ENCODE data around the gene FOXP4.

FOXP4 gene

GRCh38 chr6:41581381-41581991 lies 35.3 kb downstream of the FOXP4 start:
- H3K27ac ChIP-seq: no peak overlapping the region
- TF ChIP-seq ZFX (IDR thresholded peaks at IDR 0.05) (no peak), CTCF (conservative IDR thresholded peaks at IDR 0.05) (no peak)

- TF ChIP-seq CTCF (conservative IDR thresholded peaks at IDR 0.05): no peak
- TF ChIP-seq ZFX (IDR thresholded peaks at IDR 0.05): no peak
- no peak overlapping the region for H3K27ac ChIP-seq
Measured at GRCh38 chr6:41582540-41582939, 36.4 kb downstream of the FOXP4 start.

GRCh38 chr6:41583565-41583964 lies 37.4 kb downstream of the FOXP4 start:
- H3K27ac ChIP-seq: no peak overlapping the region

GRCh38 chr6:41584205-41584604 lies 38.0 kb downstream of the FOXP4 start:
- no peak overlapping the region for H3K27ac ChIP-seq
- TF ChIP-seq CTCF (conservative IDR thresholded peaks at IDR 0.05) (no peak), ZFX (IDR thresholded peaks at IDR 0.05) (no peak)

More at GRCh38 chr6:41583565-41583964, 37.4 kb downstream of the FOXP4 start:
- TF ChIP-seq CTCF (conservative IDR thresholded peaks at IDR 0.05): no peak
- no peak for TF ChIP-seq ZFX (IDR thresholded peaks at IDR 0.05)

GRCh38 chr6:41584668-41585205 lies 38.6 kb downstream of the FOXP4 start:
- H3K27ac ChIP-seq: no peak overlapping the region
- no peak for TF ChIP-seq CTCF (conservative IDR thresholded peaks at IDR 0.05)
- TF ChIP-seq ZFX (IDR thresholded peaks at IDR 0.05): no peak

- TF ChIP-seq CTCF (conservative IDR thresholded peaks at IDR 0.05) (no peak), ZFX (IDR thresholded peaks at IDR 0.05) (no peak)
- no peak overlapping the region for H3K27ac ChIP-seq
Measured at GRCh38 chr6:41585605-41586004, 39.4 kb downstream of the FOXP4 start.

- no peak overlapping the region for H3K27ac ChIP-seq
- TF ChIP-seq CTCF (conservative IDR thresholded peaks at IDR 0.05) (no peak), ZFX (IDR thresholded peaks at IDR 0.05) (no peak)
Measured at GRCh38 chr6:41586252-41587007, 40.2 kb downstream of the FOXP4 start.
